Testis (tissue), 3 donors: ENCODE measurements around the gene KLHDC10. TPM values are rescaled to one million over a fixed set of nuclear protein-coding genes. Genes with fewer than 3 reads are reported as not detected.
A peak's percentile ranks its signal among the peaks of the same experiment; 100 is the strongest.

Experiments used
- DNase-seq: peaks from one replicate; pipeline ENCODE4 v3.0.0-alpha.2; 2019
- H3K27ac ChIP-seq, 2 donors: fragments of 200-600 bp; sonication (generic); one replicate each; pipeline ENCODE4 v1.5.1; 2019
- H3K27me3 ChIP-seq: fragments of 200-600 bp; sonication (generic); one replicate; pipeline ENCODE4 v1.5.1; 2019
- H3K36me3 ChIP-seq: fragments of 200-600 bp; sonication (generic); one replicate; pipeline ENCODE4 v1.5.1; 2017; ENCODE audit warnings: low read depth; ENCODE audit errors: missing control alignments
- H3K4me1 ChIP-seq: fragments of 200-600 bp; sonication (generic); one replicate; pipeline ENCODE4 v1.5.1; 2019
- H3K4me3 ChIP-seq, 2 donors: fragments of 200-600 bp; sonication (generic); one replicate each; pipeline ENCODE4 v1.5.1; 2017 to 2019
- H3K9me3 ChIP-seq: fragments of 200-600 bp; sonication (generic); one replicate; pipeline ENCODE4 v1.5.1; 2017
- POLR2A ChIP-seq: fragments of 450-650 bp; IDR thresholded peaks from one replicate; pipeline ENCODE4 v1.6.1; 2017; ENCODE audit warnings: antibody characterized with exemption, mild to moderate bottlenecking, moderate library complexity
- WGBS, 2 donors: methylation state at CpG; one replicate each; pipeline ENCODE4 v1.1.5; 2018; 5-methylcytosine and 5-hydroxymethylcytosine counted together
- intact Hi-C: fragments of 100-400 bp; cut with DNase I; formaldehyde crosslinking; loops from one replicate; pipeline ENCODE4 v1.15.1; 2023; ENCODE audit warnings: low total_unique reads
- polyA plus RNA-seq: library from polyadenylated mRNA; stranded (reverse); fragments of 350-450 nt; fragmentation: Illumina TruSeq; extraction: RNeasy Lipid Tissue Mini Kit (QIAGEN cat#74804); gene quantifications from one replicate; pipeline ENCODE4 v1.2.3, GENCODE V29; 2014; ENCODE audit warnings: low read depth, low replicate concordance; ENCODE audit not compliant: insufficient read depth
- total RNA-seq, 2 donors: library from RNA; depleted of rRNA; stranded (reverse); fragments of >200 nt; gene quantifications; one replicate each; pipeline ENCODE4 v1.2.3, GENCODE V29; 2016
- TF ChIP-seq, protein P1 (sequence below), 3 experiments: fragments of 450-650 bp in 2 of 3; fragments of 200-600 bp in 1 of 3; sonication (generic) in 1 of 3; IDR thresholded peaks; one replicate each; pipeline ENCODE4 v1.5.1; 2016 to 2019; ENCODE audit warnings: antibody characterized with exemption in 3 of 3, mild to moderate bottlenecking in 2 of 3, moderate library complexity in 1 of 3

The KLHDC10 gene
- total and polyA plus RNA-seq, 3 donors from 2014 or later = 38.4 to 122 (median 44.3) TPM

DNA sequence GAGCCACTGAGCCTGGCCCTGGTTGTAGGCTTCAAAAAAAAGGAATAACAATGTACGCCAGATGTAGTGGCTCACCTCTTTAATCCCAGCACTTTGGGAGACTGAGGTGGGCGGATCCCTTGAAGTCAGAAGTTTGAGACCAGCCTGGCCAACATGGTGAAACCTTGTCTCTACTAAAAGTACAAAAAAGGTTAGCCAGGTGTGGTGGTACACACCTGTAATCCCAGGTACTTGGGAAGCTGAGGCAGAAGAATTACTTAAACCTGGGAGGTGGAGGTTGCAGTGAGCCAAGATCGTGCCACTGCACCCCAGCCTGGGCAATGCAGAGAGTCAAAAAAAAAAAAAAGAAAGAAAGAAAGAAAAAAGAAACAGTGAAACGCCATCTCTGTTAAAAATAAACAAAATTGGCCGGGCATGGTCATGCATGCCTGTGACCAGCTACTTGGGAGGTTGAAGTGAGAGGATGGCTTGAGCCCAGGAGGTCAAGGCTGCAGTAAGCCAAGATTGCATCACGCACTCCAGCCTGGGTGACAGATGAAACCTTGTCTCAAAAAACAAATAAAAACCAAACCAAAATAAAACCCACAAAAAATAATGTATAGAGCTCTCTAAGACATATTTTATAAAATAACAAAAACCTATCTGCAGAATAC, 4.7 kb upstream of the KLHDC10 start:
- WGBS, 2 donors = 52 to 58% methylated on average over 6 of the region's 6 CpGs
- peaks cover 10% of the 10 kb centered on the region for H3K4me1 ChIP-seq
- DNase-seq = peak; percentile 70

DNA sequence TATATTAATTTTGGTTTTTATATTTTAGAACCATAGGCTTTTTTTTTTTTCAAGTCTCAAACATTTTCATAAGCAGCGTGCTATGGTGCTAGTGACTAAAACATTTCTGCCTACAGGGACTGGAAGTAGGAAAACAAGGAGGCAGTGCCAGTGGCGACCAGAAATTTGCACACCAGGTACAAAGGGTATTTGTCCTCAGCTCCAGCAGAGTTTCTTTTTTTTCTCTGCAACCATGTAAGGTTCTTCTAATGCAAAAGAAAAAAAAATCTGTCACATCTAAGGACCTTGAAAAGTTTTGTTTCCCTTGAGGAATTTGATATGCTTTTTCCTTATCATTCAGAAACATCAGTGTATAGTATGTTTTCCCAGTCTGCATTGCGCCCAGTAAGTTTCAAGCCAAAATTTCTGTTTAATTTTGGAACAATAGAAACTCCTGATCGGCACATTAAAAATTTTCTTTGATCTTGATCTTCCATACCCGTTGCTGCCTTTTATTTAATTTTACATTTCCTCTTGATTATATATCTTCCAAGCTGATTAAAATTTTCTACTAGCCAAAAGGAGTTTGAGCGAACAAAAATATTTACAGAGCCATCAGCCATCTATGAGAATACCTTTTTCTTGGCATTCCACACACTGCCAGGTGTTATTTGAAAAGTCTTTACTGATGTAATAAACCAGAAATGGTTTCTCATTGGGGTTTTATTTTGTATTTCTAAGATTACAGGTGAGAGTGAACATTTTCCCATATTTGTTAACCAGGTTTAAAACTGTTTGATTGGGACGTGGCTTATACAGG, 956 bp upstream of the KLHDC10 start:
- intact Hi-C loops = no loop called here
- H3K4me3 ChIP-seq = peak overlapping the region; percentile 86 to 93

More for the DNA sequence above, 4.7 kb upstream of the KLHDC10 start:
- Histone ChIP-seq H3K27ac (no peak overlapping the region), H3K9me3 (no peaks in the 10 kb centered on the region), H3K4me3 (no peak overlapping the region), H3K27me3 (no peaks in the 10 kb centered on the region), H3K36me3 (no peaks in the 10 kb centered on the region)
- intact Hi-C loops = no loop called here
- TF ChIP-seq, protein P1, sequence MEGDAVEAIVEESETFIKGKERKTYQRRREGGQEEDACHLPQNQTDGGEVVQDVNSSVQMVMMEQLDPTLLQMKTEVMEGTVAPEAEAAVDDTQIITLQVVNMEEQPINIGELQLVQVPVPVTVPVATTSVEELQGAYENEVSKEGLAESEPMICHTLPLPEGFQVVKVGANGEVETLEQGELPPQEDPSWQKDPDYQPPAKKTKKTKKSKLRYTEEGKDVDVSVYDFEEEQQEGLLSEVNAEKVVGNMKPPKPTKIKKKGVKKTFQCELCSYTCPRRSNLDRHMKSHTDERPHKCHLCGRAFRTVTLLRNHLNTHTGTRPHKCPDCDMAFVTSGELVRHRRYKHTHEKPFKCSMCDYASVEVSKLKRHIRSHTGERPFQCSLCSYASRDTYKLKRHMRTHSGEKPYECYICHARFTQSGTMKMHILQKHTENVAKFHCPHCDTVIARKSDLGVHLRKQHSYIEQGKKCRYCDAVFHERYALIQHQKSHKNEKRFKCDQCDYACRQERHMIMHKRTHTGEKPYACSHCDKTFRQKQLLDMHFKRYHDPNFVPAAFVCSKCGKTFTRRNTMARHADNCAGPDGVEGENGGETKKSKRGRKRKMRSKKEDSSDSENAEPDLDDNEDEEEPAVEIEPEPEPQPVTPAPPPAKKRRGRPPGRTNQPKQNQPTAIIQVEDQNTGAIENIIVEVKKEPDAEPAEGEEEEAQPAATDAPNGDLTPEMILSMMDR (IDR thresholded peaks at IDR 0.05) = no peak
- no peak for TF ChIP-seq POLR2A

GRCh38 chr7:130070861-130071622, 708 bp downstream of the KLHDC10 start:
- intact Hi-C loops = no loop called here
- peak overlapping the region; percentile 73 to 89 for H3K27ac ChIP-seq
- no peaks in the 10 kb centered on the region for H3K9me3 ChIP-seq
- H3K4me1 ChIP-seq = peaks cover 24% of the 10 kb centered on the region
- H3K4me3 ChIP-seq = peak overlapping the region; percentile 86 to 93
- DNase-seq = no peak
- no peaks in the 10 kb centered on the region for H3K36me3 ChIP-seq
- TF ChIP-seq POLR2A = no peak
- TF ChIP-seq, protein P1 (IDR thresholded peaks at IDR 0.05) = no peak
- WGBS, 2 donors = 0% methylated on average over 10 of the region's 10 CpGs
- no peaks in the 10 kb centered on the region for H3K27me3 ChIP-seq

More for the DNA sequence above, 956 bp upstream of the KLHDC10 start:
- WGBS, 2 donors = 36 to 38% methylated on average over 7 of the region's 7 CpGs
- no peaks in the 10 kb centered on the region for H3K27me3 ChIP-seq
- H3K4me1 ChIP-seq = peaks cover 29% of the 10 kb centered on the region
- peak; percentile 36 for DNase-seq
- no peaks in the 10 kb centered on the region for H3K9me3 ChIP-seq
- TF ChIP-seq, protein P1 (IDR thresholded peaks at IDR 0.05) = no peak
- TF ChIP-seq POLR2A = no peak
- H3K27ac ChIP-seq = peak overlapping the region; percentile 70 to 73
- H3K36me3 ChIP-seq = no peaks in the 10 kb centered on the region

GRCh38 chr7:130071701-130072622, 1.6 kb downstream of the KLHDC10 start:
- Histone ChIP-seq H3K27ac (no peak overlapping the region), H3K9me3 (no peaks in the 10 kb centered on the region), H3K4me1 (peaks cover 28% of the 10 kb centered on the region), H3K36me3 (no peaks in the 10 kb centered on the region), H3K4me3 (peak overlapping the region in 1 of 2 donors; percentile 86), H3K27me3 (no peaks in the 10 kb centered on the region)
- DNase-seq = peak; percentile 74
- intact Hi-C loops = no loop called here
- TF ChIP-seq POLR2A = no peak
- TF ChIP-seq, protein P1 (IDR thresholded peaks at IDR 0.05) = peak; percentile 80 to 95 (median 92)
- WGBS, 2 donors = 4 to 5% methylated on average over 11 of the region's 11 CpGs
